Astrocyte of the cerebellum (primary cell): ENCODE data around the gene ULBP2.

ENCODE experiments used
- DNase-seq: peaks from one replicate; pipeline ENCODE4 v3.0.0-alpha.2; 2011; ENCODE audit warnings: low read depth
- H3K4me3 ChIP-seq: 2 replicates; pipeline ENCODE4 v1.5.1; 2011; ENCODE audit warnings: mild to moderate bottlenecking, low read depth, low read length, moderate library complexity
- CTCF ChIP-seq: IDR thresholded peaks from 2 replicates; pipeline ENCODE4 v1.5.1; 2012; ENCODE audit warnings: low read length, low read depth, moderate library complexity, mild to moderate bottlenecking; ENCODE audit errors: missing control alignments
- in situ Hi-C: cut with HindIII; loops from 2 replicates; pipeline ENCODE4 v1.10.0; 2017; ENCODE audit warnings: low sequenced_read_pairs

Gene ULBP2

GRCh38 chr6:149941583-149942460 lies at the start of gene ULBP2:
Gene ULBP2, plus strand, starts transcription at chr6:149942014. Its CDS starts 59 bp downstream, at chr6:149942073.
- in situ Hi-C loops = no loop called here
- DNase-seq = peak; percentile 80
- no peak for TF ChIP-seq CTCF
- H3K4me3 ChIP-seq = peak within 1 kb of the TSS; percentile 60

- H3K4me3 ChIP-seq = no peak overlapping the region
- TF ChIP-seq CTCF = no peak
- in situ Hi-C loops = no loop called here
- peak; percentile 11 for DNase-seq
Measured at GRCh38 chr6:149895048-149895590, 46.7 kb upstream of the ULBP2 start.

GRCh38 chr6:149895833-149896271 lies 46.0 kb upstream of the ULBP2 start:
- in situ Hi-C loops = no loop called here
- TF ChIP-seq CTCF = no peak
- DNase-seq = peak; percentile 43
- H3K4me3 ChIP-seq = no peak overlapping the region

GRCh38 chr6:149896491-149896890 lies 45.3 kb upstream of the ULBP2 start:
- in situ Hi-C loops = no loop called here
- TF ChIP-seq CTCF = no peak
- no peak overlapping the region for H3K4me3 ChIP-seq
- no peak for DNase-seq

- peak; percentile 86 for DNase-seq
- no peak for TF ChIP-seq CTCF
- in situ Hi-C loops = no loop called here
- H3K4me3 ChIP-seq = peak overlapping the region; percentile 23
Measured at GRCh38 chr6:149897015-149897697, 44.7 kb upstream of the ULBP2 start.

GRCh38 chr6:149897855-149898744 lies 43.7 kb upstream of the ULBP2 start, which contains the start of gene RAET1E:
Gene RAET1E, minus strand, starts transcription at chr6:149898113. Its CDS starts 7,212 bp downstream, at chr6:149890901.
- no peak for TF ChIP-seq CTCF
- in situ Hi-C loops = no loop called here
- peak within 1 kb of the TSS; percentile 23 for H3K4me3 ChIP-seq
- DNase-seq = no peak
